ACC112 (cell line): ENCODE measurements around the gene AURKA.
"Not testable (repeated sequence)": the region's sequence is repeated elsewhere in the genome, so short reads cannot be mapped to it uniquely, and the experiment has no call there.

ENCODE experiments used
- H2AFZ ChIP-seq: fragments of 200-600 bp; sonication (generic); one replicate; pipeline ENCODE4 v1.6.0; 2017; ENCODE audit warnings: antibody characterized with exemption, low read length; ENCODE audit not compliant: unreplicated experiment
- H3K27ac ChIP-seq: fragments of 200-600 bp; sonication (generic); 2 replicates; pipeline ENCODE4 v1.5.1; 2014; ENCODE audit warnings: low read depth, mild to moderate bottlenecking, antibody characterized with exemption, low read length, moderate library complexity
- H3K27me3 ChIP-seq: fragments of 200-600 bp; sonication (generic); 2 replicates; pipeline ENCODE4 v1.6.1; 2014; ENCODE audit warnings: mild to moderate bottlenecking, antibody characterized with exemption, low read length, moderate library complexity, mixed read lengths; ENCODE audit not compliant: insufficient read depth
- H3K36me3 ChIP-seq: fragments of 200-600 bp; sonication (generic); 2 replicates; pipeline ENCODE4 v1.6.1; 2016; ENCODE audit warnings: mild to moderate bottlenecking, antibody characterized with exemption, low read length, moderate library complexity, mixed read lengths; ENCODE audit not compliant: insufficient read depth
- H3K4me1 ChIP-seq: fragments of 200-600 bp; sonication (generic); one replicate; pipeline ENCODE4 v1.6.1; 2016; ENCODE audit warnings: low read length, mixed read lengths; ENCODE audit not compliant: insufficient read depth, unreplicated experiment, control insufficient read depth
- H3K4me3 ChIP-seq: fragments of 200-600 bp; sonication (generic); 2 replicates; pipeline ENCODE4 v1.5.1; 2014; ENCODE audit warnings: mild to moderate bottlenecking, low read depth, low read length
- H3K79me2 ChIP-seq: fragments of 200-600 bp; sonication (generic); one replicate; pipeline ENCODE4 v1.6.0; 2016; ENCODE audit warnings: low read length; ENCODE audit not compliant: control insufficient read depth, unreplicated experiment, insufficient read depth

Gene AURKA

DNA sequence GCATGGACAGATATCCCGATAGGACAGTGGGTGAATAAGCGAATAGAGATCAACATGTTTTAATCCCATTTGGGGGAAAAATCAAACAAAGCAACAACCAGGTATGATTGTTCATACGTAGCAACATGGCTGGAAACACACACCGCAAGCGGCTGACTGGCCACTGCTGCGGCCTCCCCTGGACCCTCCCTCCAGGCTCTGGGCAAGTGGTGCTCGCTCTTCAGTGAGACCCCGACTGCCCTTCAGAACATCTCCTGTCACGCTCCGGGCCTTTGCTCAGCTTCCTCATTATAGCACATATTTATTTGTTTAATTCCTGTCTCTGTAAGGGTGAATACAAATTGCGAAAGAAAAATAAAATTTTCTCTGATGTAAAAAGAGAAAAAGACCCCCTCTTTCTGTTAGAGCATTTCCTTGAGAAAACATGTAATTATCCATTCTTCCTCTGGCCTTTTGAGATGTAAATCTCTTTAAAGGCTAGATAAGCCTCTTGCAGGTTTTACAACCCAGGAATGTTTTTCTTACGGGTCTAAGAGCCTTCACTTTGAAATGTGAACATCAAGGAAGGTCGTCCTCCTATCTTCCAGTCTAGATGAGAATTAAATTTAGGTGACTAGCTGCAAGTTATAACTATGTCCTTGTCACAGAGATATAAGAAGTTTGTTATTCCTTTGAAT, 44.2 kb downstream of the AURKA start:
- Histone ChIP-seq H3K36me3 (no peaks in the 10 kb centered on the region), H3K79me2 (no peaks in the 10 kb centered on the region), H2AFZ (no peak overlapping the region), H3K27ac (no peak overlapping the region), H3K4me1 (no peaks in the 10 kb centered on the region), H3K27me3 (peaks cover 27% of the 10 kb centered on the region), H3K4me3 (no peak overlapping the region)

DNA sequence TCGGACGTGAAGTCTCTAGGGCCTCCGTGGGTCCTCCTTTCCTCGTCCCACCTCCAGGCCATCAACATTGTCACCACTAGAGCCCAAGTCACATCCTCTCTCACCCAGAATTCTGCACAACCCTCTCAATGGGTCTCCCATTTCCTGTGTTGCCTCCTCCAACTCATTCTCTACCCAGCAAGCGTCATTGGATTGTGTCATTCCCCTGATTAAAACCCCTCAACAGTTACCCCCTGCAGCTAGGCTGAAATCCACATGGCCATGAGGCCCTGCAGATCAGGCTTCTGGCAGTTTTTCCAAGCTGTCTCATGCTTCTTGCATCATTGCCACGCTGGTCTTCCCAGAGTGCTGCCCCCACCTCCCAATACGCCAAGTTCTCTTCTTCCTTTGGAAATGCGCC, 46.1 kb downstream of the AURKA start:
- Histone ChIP-seq H2AFZ (no peak overlapping the region), H3K27me3 (peaks cover 28% of the 10 kb centered on the region), H3K79me2 (no peaks in the 10 kb centered on the region)

GRCh38 chr20:56343861-56344381, 48.1 kb downstream of the AURKA start:
- Histone ChIP-seq H3K4me1 (no peaks in the 10 kb centered on the region), H2AFZ (no peak overlapping the region), H3K27ac (no peak overlapping the region), H3K79me2 (no peaks in the 10 kb centered on the region), H3K4me3 (0 out of 2 replicates have a peak overlapping the region, but pooled peaks have one; percentile 43), H3K27me3 (peaks cover 28% of the 10 kb centered on the region), H3K36me3 (no peaks in the 10 kb centered on the region)

More for the DNA sequence above, 46.1 kb downstream of the AURKA start:
- Histone ChIP-seq H3K27ac (no peak overlapping the region), H3K4me1 (no peaks in the 10 kb centered on the region), H3K36me3 (no peaks in the 10 kb centered on the region), H3K4me3 (no peak overlapping the region)

- no peak overlapping the region for H2AFZ ChIP-seq
- H3K4me3 ChIP-seq, result no peak overlapping the region
- peaks cover 28% of the 10 kb centered on the region for H3K27me3 ChIP-seq
- no peaks in the 10 kb centered on the region for H3K36me3 ChIP-seq
- H3K27ac ChIP-seq, result no peak overlapping the region
- no peaks in the 10 kb centered on the region for H3K79me2 ChIP-seq
- no peaks in the 10 kb centered on the region for H3K4me1 ChIP-seq
These were observed 49.2 kb downstream of the AURKA start for GRCh38 chr20:56342783-56343182.

DNA sequence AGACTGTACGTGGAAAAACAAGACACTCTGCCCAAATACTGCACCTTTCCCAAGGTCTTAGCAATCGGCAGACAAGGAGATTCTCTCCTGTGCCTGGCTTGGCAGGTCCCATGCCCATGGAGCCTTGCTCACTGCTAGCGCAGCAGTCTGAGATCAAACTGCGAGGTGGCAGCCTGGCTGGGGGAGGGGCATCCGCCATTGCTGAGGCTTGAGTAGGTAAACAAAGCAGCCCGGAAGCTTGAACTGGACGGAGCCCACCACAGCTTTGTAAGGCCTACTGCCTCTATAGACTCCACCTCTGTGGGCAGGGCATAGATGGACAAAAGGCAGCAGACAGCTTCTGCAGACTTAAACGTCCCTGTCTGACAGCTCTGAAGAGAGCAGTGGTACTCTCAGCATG, 55.3 kb downstream of the AURKA start:
- H3K4me3 ChIP-seq, H3K27ac ChIP-seq, H3K4me1 ChIP-seq, H3K36me3 ChIP-seq, H3K79me2 ChIP-seq, H3K27me3 ChIP-seq, H2AFZ ChIP-seq: not testable (repeated sequence)

DNA sequence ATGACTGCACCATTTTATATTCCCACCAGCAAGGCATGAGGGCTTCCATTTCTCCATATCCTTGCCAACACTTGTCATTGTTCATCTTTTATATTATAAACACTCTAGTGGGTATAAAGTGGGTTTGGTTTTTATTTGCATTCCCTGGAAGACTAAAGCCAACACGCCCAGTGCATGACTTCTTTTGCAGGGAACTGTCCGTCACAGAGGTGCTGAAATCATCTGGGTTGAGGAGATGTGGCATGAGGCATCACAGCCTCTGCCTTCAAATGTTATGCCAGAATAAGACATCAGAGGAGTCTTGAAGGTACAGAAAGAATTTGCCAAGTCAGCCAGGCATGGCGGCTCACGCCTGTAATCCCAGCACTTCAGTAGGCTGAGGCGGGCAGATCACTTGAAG, 63.2 kb downstream of the AURKA start:
- Histone ChIP-seq H2AFZ (no peak overlapping the region), H3K27ac (no peak overlapping the region), H3K36me3 (no peaks in the 10 kb centered on the region), H3K79me2 (no peaks in the 10 kb centered on the region), H3K4me1 (no peaks in the 10 kb centered on the region), H3K4me3 (no peak overlapping the region), H3K27me3 (0 out of 2 replicates have a peak, but pooled peaks cover 8% of the 10 kb centered on the region)

- Histone ChIP-seq H2AFZ (no peak overlapping the region), H3K27ac (no peak overlapping the region), H3K4me1 (no peaks in the 10 kb centered on the region), H3K36me3 (no peaks in the 10 kb centered on the region), H3K4me3 (no peak overlapping the region), H3K79me2 (no peaks in the 10 kb centered on the region), H3K27me3 (peaks cover 14% of the 10 kb centered on the region; the same call in 1 of the 2 replicates)
These were observed 67.2 kb downstream of the AURKA start for GRCh38 chr20:56324806-56325205.

- no peak overlapping the region for H3K4me3 ChIP-seq
These were observed 68.4 kb downstream of the AURKA start for GRCh38 chr20:56323656-56324055.

DNA sequence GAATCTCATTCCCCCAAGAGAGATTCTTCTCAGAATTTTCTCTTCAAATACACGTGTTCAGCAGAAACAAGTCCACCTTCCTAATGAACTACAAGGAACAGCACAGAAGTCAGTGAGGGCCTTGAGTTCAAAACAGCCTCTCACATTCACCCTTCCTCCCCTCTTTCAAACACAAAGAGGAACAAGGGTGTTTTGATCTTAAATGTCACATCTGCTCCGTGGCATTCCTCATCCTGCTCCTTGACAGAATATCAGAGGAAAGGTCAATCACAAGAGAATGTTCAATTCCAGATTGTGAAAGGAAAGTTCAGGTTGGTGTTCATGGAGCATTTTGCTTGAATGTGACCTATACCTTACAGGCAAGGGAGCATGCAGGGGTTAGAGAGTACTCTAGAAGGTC, 68.8 kb downstream of the AURKA start:
- no peak overlapping the region for H2AFZ ChIP-seq
- no peaks in the 10 kb centered on the region for H3K36me3 ChIP-seq
- no peaks in the 10 kb centered on the region for H3K4me1 ChIP-seq
- no peaks in the 10 kb centered on the region for H3K79me2 ChIP-seq
- peaks cover 14% of the 10 kb centered on the region; the same call in 1 of the 2 replicates for H3K27me3 ChIP-seq
- no peak overlapping the region for H3K4me3 ChIP-seq
- H3K27ac ChIP-seq, result no peak overlapping the region

More at GRCh38 chr20:56323656-56324055, 68.4 kb downstream of the AURKA start:
- no peaks in the 10 kb centered on the region for H3K36me3 ChIP-seq
- no peak overlapping the region for H3K27ac ChIP-seq
- peaks cover 14% of the 10 kb centered on the region; the same call in 1 of the 2 replicates for H3K27me3 ChIP-seq
- no peaks in the 10 kb centered on the region for H3K4me1 ChIP-seq
- H2AFZ ChIP-seq, result no peak overlapping the region
- no peaks in the 10 kb centered on the region for H3K79me2 ChIP-seq

- Histone ChIP-seq H3K4me3 (no peak overlapping the region), H3K27ac (no peak overlapping the region), H2AFZ (no peak overlapping the region), H3K79me2 (no peaks in the 10 kb centered on the region), H3K27me3 (peaks cover 14% of the 10 kb centered on the region; the same call in 1 of the 2 replicates), H3K36me3 (no peaks in the 10 kb centered on the region), H3K4me1 (no peaks in the 10 kb centered on the region)
These were observed 69.3 kb downstream of the AURKA start for GRCh38 chr20:56322681-56323080.
